ENCODE measurements around the gene NBEA. TPM values are rescaled to one million over a fixed set of nuclear protein-coding genes. Genes with fewer than 3 reads are reported as not detected.

Gene NBEA
- total RNA-seq, 1 donor from 2014 or later, result 23.5 TPM

DNA sequence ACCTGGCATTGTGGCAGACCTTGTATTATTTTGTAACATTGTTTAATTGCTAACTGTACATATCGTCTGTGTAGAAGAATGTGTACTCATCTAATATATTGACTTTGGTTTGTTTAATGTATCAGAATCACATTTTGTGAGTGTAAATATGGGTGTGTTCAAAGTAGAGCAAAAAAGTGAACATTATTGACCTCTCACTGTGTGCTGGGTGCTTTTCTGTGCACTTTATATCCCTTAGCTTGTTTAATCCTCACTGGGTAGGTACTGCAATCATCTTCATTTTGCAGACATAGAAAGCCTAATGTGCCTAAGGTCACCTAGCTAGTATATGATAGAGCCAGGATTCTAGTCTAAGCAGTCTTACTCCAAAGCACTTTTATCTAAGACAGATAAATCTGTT, 289.4 kb downstream of the NBEA start:
- no peak overlapping the region for H3K4me3 ChIP-seq (ENCODE audit: low read length in 3 of 3)
- H3K9me3 ChIP-seq (ENCODE audit: control insufficient read depth in 3 of 3, low read length in 3 of 3), result no peaks in the 10 kb centered on the region
- no peaks in the 10 kb centered on the region for H3K4me1 ChIP-seq (ENCODE audit: control insufficient read depth in 3 of 3, insufficient read depth in 3 of 3, low read length in 3 of 3)
- H3K27ac ChIP-seq (ENCODE audit: low read depth, low read length), result no peak overlapping the region
- H3K36me3 ChIP-seq (ENCODE audit: control insufficient read depth in 3 of 3, insufficient read depth in 3 of 3, low read length in 3 of 3), result no peaks in the 10 kb centered on the region
- no peak overlapping the region for H3K9ac ChIP-seq (ENCODE audit: low read depth in 1 of 3, low read length in 3 of 3)
- H3K27me3 ChIP-seq (ENCODE audit: control insufficient read depth in 3 of 3, insufficient read depth in 3 of 3, low read length in 3 of 3), result no peaks in the 10 kb centered on the region

DNA sequence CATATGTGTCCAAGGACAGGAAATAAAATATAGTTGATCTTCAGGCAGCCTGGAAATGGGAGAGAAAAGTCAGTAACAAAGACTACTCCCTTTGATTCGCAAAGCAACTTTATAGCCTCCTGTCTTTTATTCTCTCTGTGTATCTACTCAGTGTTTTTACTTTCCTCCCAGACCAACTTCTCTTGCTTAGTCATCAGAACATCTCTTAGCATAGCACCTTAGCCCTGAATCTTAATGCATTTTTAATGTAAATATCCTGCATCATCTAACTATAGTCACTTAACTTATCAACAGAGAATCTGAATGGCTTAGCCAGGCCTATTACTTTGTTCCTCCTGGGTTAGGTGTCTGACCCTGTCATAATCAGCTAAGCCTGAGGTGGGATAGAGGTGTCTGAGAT, 296.2 kb downstream of the NBEA start:
- no peaks in the 10 kb centered on the region for H3K36me3 ChIP-seq (ENCODE audit: control insufficient read depth in 3 of 3, insufficient read depth in 3 of 3, low read length in 3 of 3)
- H3K4me1 ChIP-seq (ENCODE audit: control insufficient read depth in 3 of 3, insufficient read depth in 3 of 3, low read length in 3 of 3), result no peaks in the 10 kb centered on the region
- no peak overlapping the region for H3K27ac ChIP-seq (ENCODE audit: low read depth, low read length)
- no peaks in the 10 kb centered on the region for H3K27me3 ChIP-seq (ENCODE audit: control insufficient read depth in 3 of 3, insufficient read depth in 3 of 3, low read length in 3 of 3)
- no peak overlapping the region for H3K4me3 ChIP-seq (ENCODE audit: low read length in 3 of 3)
- H3K9me3 ChIP-seq (ENCODE audit: control insufficient read depth in 3 of 3, low read length in 3 of 3), result no peaks in the 10 kb centered on the region
- H3K9ac ChIP-seq (ENCODE audit: low read depth in 1 of 3, low read length in 3 of 3), result no peak overlapping the region

DNA sequence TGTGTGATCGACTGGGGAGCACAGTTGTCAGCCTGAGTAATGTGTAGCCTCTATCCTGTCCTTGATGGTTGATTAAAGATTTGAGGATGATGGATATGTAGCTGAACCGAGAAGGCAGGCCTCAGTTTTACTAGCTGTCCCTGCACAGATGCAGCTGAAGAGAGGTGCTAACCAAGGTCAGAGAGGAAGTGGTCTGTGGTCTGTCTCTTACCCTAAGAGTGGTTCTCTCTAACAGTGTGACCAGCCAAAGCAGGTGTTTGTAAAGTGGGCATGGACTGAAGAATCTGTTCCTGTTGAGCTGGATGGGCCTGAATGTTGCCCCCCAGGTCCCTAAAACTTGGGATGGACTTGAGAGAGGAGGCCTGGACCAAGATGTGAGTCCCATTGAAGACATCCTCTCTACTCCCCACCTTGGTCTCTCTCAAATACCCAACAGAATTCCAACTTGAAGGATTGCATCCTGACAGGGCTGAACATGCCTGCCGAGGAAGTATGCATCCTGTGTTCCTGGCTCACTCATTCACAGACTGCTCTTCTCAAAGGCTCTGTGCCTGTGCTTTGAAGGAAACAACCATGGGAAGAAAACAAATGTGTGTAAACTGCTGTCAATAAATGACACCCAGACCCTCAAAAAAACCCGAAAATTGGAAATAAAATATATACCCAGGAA, 310.6 kb downstream of the NBEA start:
- Histone ChIP-seq H3K9ac (ENCODE audit: low read depth in 1 of 3, low read length in 3 of 3) (no peak overlapping the region), H3K4me1 (ENCODE audit: control insufficient read depth in 3 of 3, insufficient read depth in 3 of 3, low read length in 3 of 3) (no peaks in the 10 kb centered on the region), H3K4me3 (ENCODE audit: low read length in 3 of 3) (no peak overlapping the region), H3K36me3 (ENCODE audit: control insufficient read depth in 3 of 3, insufficient read depth in 3 of 3, low read length in 3 of 3) (peaks cover 6 to 9% (median 9%) of the 10 kb centered on the region in 3 donors), H3K9me3 (ENCODE audit: control insufficient read depth in 3 of 3, low read length in 3 of 3) (peaks cover 0 to 4% (median 0%) of the 10 kb centered on the region in 3 donors), H3K27ac (ENCODE audit: low read depth, low read length) (no peak overlapping the region), H3K27me3 (ENCODE audit: control insufficient read depth in 3 of 3, insufficient read depth in 3 of 3, low read length in 3 of 3) (no peaks in the 10 kb centered on the region)

DNA sequence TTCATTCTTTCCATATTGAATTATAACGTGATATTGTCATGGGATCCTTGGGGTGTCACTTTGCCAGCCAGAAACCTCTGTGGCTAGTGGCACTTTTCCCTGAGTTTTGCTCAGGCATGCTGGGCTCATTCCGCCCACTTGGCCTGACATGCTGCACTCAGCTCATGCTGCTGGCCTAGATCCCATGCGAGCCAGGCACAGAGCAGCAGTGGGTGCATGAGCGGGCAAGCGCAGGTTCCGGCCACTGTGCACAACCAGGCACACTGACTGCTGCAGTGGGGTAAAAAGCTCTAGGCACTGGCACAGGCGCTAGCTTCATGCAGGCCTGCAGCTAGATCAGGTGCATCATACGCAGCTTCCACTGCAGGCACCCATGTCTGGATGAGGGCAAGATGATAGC, 313.2 kb downstream of the NBEA start:
- H3K27me3 ChIP-seq (ENCODE audit: control insufficient read depth in 3 of 3, insufficient read depth in 3 of 3, low read length in 3 of 3), result no peaks in the 10 kb centered on the region
- H3K4me3 ChIP-seq (ENCODE audit: low read length in 3 of 3), result no peak overlapping the region
- H3K36me3 ChIP-seq (ENCODE audit: control insufficient read depth in 3 of 3, insufficient read depth in 3 of 3, low read length in 3 of 3), result peaks cover 6 to 9% (median 9%) of the 10 kb centered on the region in 3 donors
- no peak overlapping the region for H3K27ac ChIP-seq (ENCODE audit: low read depth, low read length)
- H3K9me3 ChIP-seq (ENCODE audit: control insufficient read depth in 3 of 3, low read length in 3 of 3), result peaks cover 0 to 4% (median 0%) of the 10 kb centered on the region in 3 donors
- no peaks in the 10 kb centered on the region for H3K4me1 ChIP-seq (ENCODE audit: control insufficient read depth in 3 of 3, insufficient read depth in 3 of 3, low read length in 3 of 3)
- no peak overlapping the region for H3K9ac ChIP-seq (ENCODE audit: low read depth in 1 of 3, low read length in 3 of 3)

DNA sequence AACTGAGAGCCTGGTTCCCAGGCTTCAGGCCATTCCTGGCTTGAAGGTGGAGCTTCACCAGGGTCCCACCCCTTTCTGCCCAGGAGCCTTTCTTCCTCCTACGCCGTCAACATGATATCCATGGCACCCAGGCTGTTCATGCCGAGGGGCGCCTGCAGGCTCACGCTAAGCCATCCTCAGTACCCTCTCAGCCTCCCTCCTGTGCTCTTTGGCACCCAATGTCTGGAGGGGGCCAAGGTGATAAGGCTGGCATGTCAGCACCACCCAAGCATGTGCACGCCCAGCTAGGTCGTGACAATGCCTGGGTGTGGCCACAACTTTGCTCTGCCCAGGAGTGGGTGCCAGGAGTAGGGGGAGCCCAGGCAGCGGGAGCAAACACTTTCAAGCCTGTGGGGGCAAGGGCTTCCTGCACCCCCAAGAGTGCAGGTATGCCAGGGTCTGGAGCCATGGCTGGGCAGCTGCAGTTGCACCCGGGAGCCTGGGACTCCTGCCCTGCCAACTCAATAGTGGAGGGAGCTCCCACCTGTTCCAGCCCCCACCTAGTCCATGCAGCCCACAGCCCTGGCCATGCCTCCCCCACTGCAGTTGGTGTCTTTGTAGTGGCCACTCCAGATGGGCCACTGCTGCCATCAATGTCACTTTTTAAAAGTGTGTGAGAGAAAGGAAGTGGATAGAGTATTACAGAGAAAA, 314.5 kb downstream of the NBEA start:
- Histone ChIP-seq H3K27ac (ENCODE audit: low read depth, low read length) (no peak overlapping the region), H3K36me3 (ENCODE audit: control insufficient read depth in 3 of 3, insufficient read depth in 3 of 3, low read length in 3 of 3) (peaks cover under 1 to 2% (median 1%) of the 10 kb centered on the region in 3 donors), H3K4me1 (ENCODE audit: control insufficient read depth in 3 of 3, insufficient read depth in 3 of 3, low read length in 3 of 3) (no peaks in the 10 kb centered on the region), H3K4me3 (ENCODE audit: low read length in 3 of 3) (no peak overlapping the region), H3K27me3 (ENCODE audit: control insufficient read depth in 3 of 3, insufficient read depth in 3 of 3, low read length in 3 of 3) (no peaks in the 10 kb centered on the region), H3K9ac (ENCODE audit: low read depth in 1 of 3, low read length in 3 of 3) (no peak overlapping the region), H3K9me3 (ENCODE audit: control insufficient read depth in 3 of 3, low read length in 3 of 3) (no peaks in the 10 kb centered on the region)

DNA sequence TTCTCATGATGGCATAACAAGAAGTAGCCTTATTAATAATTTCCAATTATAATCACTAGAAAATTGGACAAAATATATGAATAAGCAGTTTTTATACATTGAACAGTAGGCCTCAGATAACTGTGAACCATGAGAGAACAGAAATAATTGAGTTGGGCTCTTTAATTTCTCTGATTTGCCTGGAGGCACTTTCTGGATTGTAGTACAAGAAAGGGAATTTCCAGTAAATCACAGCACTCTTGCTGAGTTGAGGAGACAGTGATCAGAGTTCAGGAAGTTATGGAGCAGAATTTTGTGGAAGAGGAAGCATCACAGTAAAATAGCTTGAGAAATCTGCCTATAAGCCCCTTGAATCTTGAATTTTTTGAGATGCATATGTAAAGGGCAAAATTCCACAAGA, 318.2 kb downstream of the NBEA start:
- Histone ChIP-seq H3K9me3 (ENCODE audit: control insufficient read depth in 3 of 3, low read length in 3 of 3) (peaks cover 0 to 5% (median 0%) of the 10 kb centered on the region in 3 donors), H3K27me3 (ENCODE audit: control insufficient read depth in 3 of 3, insufficient read depth in 3 of 3, low read length in 3 of 3) (no peaks in the 10 kb centered on the region), H3K4me1 (ENCODE audit: control insufficient read depth in 3 of 3, insufficient read depth in 3 of 3, low read length in 3 of 3) (no peaks in the 10 kb centered on the region), H3K36me3 (ENCODE audit: control insufficient read depth in 3 of 3, insufficient read depth in 3 of 3, low read length in 3 of 3) (no peaks in the 10 kb centered on the region), H3K27ac (ENCODE audit: low read depth, low read length) (no peak overlapping the region), H3K4me3 (ENCODE audit: low read length in 3 of 3) (no peak overlapping the region), H3K9ac (ENCODE audit: low read depth in 1 of 3, low read length in 3 of 3) (no peak overlapping the region)

DNA sequence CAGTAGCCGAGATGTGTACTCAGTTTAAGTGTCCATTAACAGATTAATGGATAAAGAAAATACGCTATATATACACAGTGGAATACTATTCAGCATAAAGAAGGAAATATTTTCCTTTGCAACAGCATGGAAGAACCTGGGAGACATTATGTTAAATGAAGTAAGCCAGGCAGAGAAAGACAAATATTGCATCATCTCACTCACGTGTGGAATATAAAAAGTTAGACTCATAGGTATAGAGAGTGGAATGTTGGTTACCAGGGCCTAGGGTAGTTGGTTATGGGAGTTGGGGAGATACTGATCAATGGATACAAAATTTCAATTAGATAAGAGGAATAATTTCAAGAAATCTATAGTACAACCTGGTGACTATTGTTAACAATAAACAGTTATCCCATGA, 324.3 kb downstream of the NBEA start:
- Histone ChIP-seq H3K4me1 (ENCODE audit: control insufficient read depth in 3 of 3, insufficient read depth in 3 of 3, low read length in 3 of 3) (no peaks in the 10 kb centered on the region), H3K27me3 (ENCODE audit: control insufficient read depth in 3 of 3, insufficient read depth in 3 of 3, low read length in 3 of 3) (no peaks in the 10 kb centered on the region), H3K4me3 (ENCODE audit: low read length in 3 of 3) (no peak overlapping the region), H3K36me3 (ENCODE audit: control insufficient read depth in 3 of 3, insufficient read depth in 3 of 3, low read length in 3 of 3) (no peaks in the 10 kb centered on the region), H3K27ac (ENCODE audit: low read depth, low read length) (no peak overlapping the region), H3K9me3 (ENCODE audit: control insufficient read depth in 3 of 3, low read length in 3 of 3) (peaks cover 0 to 7% (median 0%) of the 10 kb centered on the region in 3 donors), H3K9ac (ENCODE audit: low read depth in 1 of 3, low read length in 3 of 3) (no peak overlapping the region)

DNA sequence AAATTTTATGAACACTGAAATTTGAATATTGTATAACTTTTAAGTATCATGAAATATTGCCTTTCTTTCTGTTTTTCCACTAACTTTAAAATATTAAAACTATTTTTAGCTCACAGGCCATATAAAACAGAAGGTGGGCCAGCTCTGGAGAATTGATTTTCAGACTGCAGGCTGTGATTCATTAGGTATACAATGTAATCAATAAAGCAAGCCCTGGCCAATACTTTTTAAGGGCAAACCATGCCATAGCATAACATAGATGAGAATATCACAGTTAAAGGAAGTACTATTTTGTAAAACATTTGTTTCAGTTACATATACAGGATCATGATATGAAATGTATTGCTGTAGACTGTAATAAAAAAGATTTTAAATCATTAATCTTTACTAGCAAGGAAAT, 336.8 kb downstream of the NBEA start:
- no peak overlapping the region for H3K9ac ChIP-seq (ENCODE audit: low read depth in 1 of 3, low read length in 3 of 3)
- no peaks in the 10 kb centered on the region for H3K4me1 ChIP-seq (ENCODE audit: control insufficient read depth in 3 of 3, insufficient read depth in 3 of 3, low read length in 3 of 3)
- H3K27ac ChIP-seq (ENCODE audit: low read depth, low read length), result no peak overlapping the region
- no peaks in the 10 kb centered on the region for H3K36me3 ChIP-seq (ENCODE audit: control insufficient read depth in 3 of 3, insufficient read depth in 3 of 3, low read length in 3 of 3)
- H3K4me3 ChIP-seq (ENCODE audit: low read length in 3 of 3), result no peak overlapping the region
- H3K27me3 ChIP-seq (ENCODE audit: control insufficient read depth in 3 of 3, insufficient read depth in 3 of 3, low read length in 3 of 3), result no peaks in the 10 kb centered on the region
- no peaks in the 10 kb centered on the region for H3K9me3 ChIP-seq (ENCODE audit: control insufficient read depth in 3 of 3, low read length in 3 of 3)

DNA sequence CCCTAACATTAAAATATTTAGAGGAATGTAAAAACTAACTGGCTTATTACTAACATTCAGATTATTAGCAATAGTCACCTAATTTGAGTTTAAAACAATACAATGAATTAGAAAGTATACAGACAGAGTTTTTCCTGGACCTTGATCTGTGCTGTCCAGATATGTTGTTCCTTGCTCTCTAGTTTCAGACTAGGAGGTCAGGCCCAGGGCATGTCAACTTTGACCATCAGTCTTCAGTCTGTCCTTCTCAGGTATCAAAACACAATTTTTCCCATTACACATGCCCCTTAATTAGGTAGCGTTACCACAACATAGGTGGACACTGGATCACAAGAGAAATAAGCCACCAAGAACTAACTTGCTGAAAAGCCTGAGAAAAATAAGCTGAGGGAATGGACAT, 337.4 kb downstream of the NBEA start:
- no peak overlapping the region for H3K9ac ChIP-seq (ENCODE audit: low read depth in 1 of 3, low read length in 3 of 3)
- no peaks in the 10 kb centered on the region for H3K36me3 ChIP-seq (ENCODE audit: control insufficient read depth in 3 of 3, insufficient read depth in 3 of 3, low read length in 3 of 3)
- no peak overlapping the region for H3K4me3 ChIP-seq (ENCODE audit: low read length in 3 of 3)
- H3K9me3 ChIP-seq (ENCODE audit: control insufficient read depth in 3 of 3, low read length in 3 of 3), result no peaks in the 10 kb centered on the region
- no peaks in the 10 kb centered on the region for H3K4me1 ChIP-seq (ENCODE audit: control insufficient read depth in 3 of 3, insufficient read depth in 3 of 3, low read length in 3 of 3)
- H3K27me3 ChIP-seq (ENCODE audit: control insufficient read depth in 3 of 3, insufficient read depth in 3 of 3, low read length in 3 of 3), result no peaks in the 10 kb centered on the region
- H3K27ac ChIP-seq (ENCODE audit: low read depth, low read length), result no peak overlapping the region

DNA sequence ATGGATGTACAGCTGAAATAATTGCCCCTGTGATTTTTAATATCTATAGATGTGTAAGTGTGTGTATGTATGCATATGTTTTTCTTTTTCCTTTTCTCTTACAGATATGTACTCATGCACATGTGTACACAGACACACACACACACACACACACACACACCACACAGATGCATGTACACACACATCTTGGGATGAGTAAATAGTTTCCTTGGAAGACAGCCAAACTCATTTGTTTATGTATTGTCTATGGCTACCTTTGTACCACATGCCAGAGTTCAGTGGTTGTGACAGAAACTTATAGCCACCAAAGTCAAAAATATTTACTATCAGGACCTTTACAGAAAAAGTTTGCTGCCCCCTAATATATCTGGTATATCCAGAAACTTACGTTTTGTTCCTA, 341.8 kb downstream of the NBEA start:
- no peak overlapping the region for H3K27ac ChIP-seq (ENCODE audit: low read depth, low read length)

More for the DNA sequence above, 341.8 kb downstream of the NBEA start:
- no peaks in the 10 kb centered on the region for H3K36me3 ChIP-seq (ENCODE audit: control insufficient read depth in 3 of 3, insufficient read depth in 3 of 3, low read length in 3 of 3)
- H3K4me3 ChIP-seq (ENCODE audit: low read length in 3 of 3), result no peak overlapping the region
- no peaks in the 10 kb centered on the region for H3K27me3 ChIP-seq (ENCODE audit: control insufficient read depth in 3 of 3, insufficient read depth in 3 of 3, low read length in 3 of 3)
- no peaks in the 10 kb centered on the region for H3K9me3 ChIP-seq (ENCODE audit: control insufficient read depth in 3 of 3, low read length in 3 of 3)
- H3K9ac ChIP-seq (ENCODE audit: low read depth in 1 of 3, low read length in 3 of 3), result no peak overlapping the region
- no peaks in the 10 kb centered on the region for H3K4me1 ChIP-seq (ENCODE audit: control insufficient read depth in 3 of 3, insufficient read depth in 3 of 3, low read length in 3 of 3)

All from skeletal muscle tissue (tissue), 4 donors.